Stimulated activated CD4-positive, alpha-beta T cell treated with anti-CD3 and anti-CD28 coated beads, Interleukin-15, amount 100 ng/mL, for 48 hours (primary cell): Measurements from ENCODE around the gene C1orf50.

Experiments
- DNase-seq, 2 donors: peaks; one replicate each; pipeline ENCODE4 v3.0.0-alpha.2; 2020; ENCODE audit warnings: low read depth in 2 of 2

Gene C1orf50

DNA sequence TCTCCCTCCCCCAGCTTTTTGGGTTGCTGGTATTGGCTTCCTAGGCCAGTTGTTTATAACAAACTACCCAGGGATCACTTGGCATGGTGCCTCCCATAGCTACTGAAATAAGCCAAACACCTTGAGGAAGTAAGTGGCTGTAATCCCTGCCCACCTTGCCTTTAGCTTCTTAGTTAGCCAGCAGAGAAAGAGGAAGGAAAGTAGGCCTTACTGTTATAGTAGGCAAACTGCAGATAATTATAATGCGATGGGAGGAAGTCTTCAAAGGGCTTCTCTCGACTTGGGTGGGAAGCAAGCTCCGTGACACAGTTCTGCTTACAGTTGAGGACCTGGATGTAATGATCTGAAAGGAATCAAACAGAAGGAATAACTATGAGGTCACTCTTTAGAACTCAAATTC lies 8.4 kb upstream of the C1orf50 start:
- DNase-seq = no peak

DNA sequence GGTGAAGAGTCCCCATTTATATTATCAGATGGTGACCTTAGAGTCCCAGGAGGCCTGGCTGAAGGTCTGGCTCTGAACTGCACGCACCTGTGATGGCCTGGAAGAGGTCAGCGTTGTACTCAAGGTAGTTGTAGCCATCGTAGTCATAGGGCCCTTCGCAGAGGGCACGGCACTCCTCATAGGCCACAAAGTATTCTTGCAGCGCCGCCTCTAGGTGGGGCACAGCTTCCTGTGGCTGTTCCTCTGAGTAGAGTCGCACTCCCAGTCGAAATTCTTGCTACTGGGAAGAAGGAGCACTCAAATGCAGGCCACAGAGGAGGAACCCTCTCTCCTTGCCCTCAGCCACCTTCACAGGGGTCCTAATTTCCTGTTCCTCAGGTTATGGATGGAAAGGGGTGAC lies 7.9 kb upstream of the C1orf50 start:
- DNase-seq = no peak

DNA sequence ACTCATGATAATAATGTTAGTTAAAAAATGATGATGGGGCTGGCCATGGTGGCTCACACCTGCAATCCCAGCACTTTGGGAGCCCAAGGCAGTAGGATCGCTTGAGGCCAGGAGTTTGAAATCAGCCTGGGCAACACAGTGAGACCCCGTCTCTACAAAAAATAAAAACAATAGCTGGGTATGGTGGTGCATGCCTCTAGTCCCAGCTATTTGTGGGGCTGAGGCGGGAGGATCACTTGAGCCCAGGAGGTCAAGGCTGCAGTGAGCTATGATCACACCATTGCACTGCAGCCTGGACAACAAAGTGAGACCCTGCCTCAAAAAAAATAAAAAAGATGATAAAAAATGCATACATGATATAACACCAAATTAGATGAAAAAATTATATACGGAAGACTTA lies 5.5 kb upstream of the C1orf50 start:
- DNase-seq = no peak

DNA sequence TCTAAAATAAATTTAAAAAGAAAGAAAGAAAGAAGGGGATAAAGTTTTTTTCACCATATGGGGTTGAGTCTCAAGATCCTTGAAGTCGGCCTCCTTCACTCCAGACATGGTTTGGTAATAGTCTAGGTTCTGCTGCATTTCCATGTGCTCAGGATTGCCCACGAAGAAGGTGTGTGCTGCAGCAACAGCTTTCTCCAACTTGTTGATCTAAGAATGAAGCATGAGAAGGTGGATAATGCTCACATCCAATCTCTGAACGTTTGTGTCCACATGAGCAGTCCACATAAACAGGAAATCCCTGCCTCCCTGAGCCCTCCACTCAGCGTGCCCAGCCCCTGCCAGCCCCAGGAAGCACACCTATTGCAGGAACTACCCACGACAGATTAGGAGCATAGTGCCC lies 4.8 kb upstream of the C1orf50 start:
- DNase-seq = no peak

DNA sequence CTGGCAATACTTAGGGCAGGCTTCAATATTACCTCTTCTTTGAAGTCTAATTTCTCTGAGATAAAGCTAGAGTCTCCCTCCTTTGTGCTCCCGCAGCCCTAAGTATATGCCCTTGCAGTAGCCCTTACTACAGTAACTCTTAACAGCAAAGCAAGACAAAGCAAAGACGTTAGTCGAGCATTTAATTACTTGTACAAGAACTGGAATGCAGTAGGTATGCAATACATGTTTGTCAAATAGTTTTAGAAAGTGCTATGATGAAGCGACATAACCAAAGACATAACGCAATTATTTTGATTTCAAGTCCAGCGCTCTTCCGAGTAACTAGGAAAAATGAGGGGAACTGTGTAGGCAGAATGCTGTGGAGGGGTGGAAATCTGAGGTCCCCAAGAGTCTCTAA lies 1.8 kb upstream of the C1orf50 start:
- no peak for DNase-seq

DNA sequence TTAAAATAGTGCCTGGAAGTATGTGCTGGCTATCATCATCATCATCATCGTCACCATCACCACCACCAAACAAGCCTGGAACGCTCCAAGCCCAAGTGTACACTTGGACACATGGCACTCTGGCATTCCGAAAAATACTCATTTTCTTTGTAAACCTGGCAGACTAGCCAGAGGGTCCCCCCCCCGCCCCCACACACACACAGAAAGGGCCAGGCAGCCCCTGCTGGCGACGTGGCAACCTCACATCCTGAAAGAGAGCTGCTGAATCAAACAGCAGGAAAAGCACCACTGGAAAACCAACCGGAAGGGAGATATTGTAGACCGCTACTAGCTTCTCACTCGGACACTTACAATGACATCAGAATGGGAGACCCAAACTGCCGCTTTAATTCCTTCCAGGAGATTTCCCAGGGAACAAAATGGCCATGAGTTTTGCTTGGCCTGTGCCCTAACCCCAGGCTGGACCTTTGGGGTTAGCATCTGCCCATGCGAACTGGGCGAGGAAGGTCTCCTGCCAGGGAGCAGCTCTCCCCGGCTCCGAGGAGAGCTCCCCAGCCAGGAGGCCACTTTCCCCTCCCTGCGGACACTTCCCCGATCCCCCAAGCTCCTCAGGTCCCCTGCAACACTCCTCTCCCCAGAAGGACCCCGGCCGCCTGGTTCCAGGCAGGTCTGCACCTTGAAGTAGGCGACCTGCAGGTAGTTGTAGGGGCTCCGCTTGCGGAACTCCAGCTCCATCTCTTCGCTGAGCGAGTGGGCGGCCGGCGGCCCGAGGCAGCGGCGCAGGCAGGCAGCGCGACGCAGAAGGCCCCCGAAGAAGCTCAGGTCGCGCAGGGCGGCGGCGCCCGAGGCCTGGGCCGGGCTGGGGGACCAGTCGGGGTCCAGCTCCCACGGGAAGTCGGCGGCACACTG lies 963 bp upstream of the C1orf50 start:
- peak; percentile 24 to 39 for DNase-seq

DNA sequence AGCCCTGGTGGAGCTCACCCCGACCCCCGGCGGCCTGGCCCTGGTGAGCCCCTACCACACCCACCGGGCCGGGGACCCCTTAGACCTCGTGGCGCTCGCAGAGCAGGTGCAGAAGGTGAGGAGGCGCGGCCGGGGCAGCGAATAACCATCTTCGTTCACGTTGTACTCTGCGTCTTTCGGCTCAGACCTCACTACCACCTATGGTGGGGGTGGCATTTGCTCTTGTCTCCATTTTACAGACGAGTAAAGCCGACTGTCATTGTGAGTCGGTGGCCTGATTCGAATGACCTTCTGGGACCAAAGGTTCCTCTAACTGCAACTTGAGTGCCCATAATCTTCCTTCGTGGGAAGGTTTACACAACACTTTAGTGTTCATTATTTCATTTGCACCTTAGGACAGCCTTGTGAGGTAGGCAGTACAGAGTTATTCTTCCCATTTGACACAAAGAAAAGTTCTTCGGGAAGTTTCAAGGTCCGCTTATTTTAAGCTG lies 506 bp downstream of the C1orf50 start:
- DNase-seq = no peak

DNA sequence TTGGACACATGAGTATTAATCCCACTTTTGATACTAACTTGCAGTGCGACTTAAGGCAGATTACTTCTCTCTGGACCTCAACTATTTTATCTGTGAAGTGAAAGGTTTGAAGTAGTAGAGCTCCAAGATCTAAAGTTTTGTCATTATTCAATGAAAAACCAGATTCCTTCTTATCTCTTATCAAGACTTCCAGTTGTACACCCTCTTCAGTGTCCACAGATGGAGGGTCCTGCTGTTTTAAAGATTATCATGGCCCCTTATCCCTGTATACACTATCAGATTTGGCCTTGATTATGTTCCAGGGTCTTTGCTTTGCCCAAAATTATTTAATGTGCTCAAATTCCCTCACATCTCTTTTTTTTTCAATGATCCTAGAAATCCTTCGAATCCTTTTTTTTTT lies 1.1 kb downstream of the C1orf50 start:
- DNase-seq = no peak

DNA sequence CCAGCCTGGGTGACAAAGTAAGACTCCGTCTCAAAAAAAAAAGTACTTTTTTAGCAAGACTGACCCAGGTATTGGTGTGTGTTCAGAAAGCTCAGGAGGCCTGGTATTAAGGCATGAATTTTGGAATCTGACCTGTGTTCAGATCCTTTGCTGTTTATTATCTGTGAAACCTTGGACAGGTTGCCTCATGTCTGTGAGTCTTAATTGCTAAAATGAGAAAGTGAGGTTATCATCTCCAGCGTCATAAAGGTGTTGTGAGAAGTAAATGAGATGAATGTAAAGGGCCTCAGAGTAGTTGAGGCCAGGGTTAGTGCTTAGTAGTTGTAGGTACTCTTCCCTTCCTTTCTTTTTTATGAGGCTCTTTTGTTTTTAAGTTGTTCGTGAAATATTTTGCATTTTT lies 2.8 kb downstream of the C1orf50 start:
- DNase-seq = no peak

DNA sequence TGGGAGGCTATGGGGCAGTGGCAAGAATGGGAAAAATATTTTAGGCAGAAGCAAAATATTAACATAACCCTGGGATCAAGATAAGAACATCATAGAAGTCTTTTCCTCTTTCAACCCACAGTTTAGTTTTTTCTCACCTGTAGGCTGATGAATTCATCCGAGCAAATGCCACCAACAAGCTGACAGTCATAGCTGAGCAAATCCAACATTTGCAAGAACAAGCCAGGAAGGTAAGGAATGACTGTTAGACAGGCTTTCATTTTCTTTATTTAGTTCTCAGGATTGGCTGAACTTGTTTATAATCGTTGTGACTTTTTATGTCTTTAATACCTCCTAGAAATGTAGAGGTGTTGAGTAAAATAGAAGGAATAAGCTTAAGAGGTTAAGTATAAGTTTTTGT lies 6.4 kb downstream of the C1orf50 start:
- DNase-seq = no peak

DNA sequence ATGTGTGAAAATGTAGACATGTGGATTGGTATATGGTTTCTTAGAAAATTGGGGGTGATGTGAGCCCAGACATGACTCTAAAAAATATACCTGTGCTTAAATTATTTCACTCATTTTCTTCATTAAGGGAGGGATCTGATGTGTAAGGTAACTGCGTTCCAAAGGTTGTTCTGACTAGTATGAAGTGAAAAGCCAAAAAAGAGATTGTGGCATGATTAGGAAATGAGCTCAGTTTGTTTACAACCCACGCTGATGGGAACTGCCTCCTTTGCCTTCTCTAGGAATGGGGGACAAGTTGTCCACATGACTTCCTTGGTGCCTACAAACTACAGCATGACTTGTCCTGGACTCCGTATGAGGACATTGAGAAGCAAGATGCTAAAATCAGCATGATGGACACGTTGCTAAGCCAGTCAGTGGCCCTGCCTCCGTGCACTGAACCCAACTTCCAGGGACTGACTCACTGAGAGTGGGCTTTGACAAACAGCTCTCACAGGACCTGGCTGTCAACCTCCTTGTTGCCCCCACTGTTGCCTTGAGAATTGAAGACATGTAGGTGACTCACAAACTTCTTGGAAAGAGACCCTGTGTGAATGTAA lies 8.0 kb downstream of the C1orf50 start:
- DNase-seq = no peak

DNA sequence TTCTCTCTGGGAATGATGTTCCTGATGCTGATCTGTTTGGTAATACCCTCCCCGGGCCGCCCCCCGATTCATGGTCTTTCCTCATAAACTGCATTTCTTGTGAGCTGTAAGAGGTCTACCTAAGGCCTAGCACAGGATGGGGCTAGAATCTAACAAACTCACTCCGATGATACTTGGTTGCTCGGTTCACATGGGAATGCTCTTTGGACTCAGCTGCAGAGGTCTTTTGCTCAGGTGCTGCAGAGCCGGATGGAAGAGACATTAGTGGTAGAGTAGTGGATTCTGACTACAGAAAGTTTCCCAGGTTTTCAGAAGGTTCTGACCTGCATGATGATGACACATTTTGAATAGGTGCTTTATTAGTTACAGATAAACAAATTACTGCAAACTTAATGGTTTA lies 9.5 kb downstream of the C1orf50 start:
- DNase-seq = no peak

DNA sequence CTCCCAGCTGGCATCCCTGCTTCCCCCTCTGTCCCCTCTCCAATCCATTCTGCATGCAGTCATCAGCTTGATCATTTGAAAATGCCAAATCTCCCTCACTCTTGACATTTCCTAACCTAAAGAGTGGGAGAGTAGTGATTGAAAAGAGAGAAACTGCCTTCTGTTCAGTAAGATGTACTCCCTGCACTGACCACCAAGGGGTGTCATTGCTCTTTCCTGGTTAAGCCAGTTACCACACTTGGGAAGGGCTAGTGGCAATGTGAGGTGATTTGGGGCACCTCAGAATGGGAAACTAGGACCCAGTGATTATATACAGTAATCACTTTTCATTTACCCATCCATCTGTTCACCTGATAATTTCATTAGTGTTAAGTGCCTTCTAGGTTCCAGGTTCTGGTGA lies 10.8 kb downstream of the C1orf50 start:
- no peak for DNase-seq

DNA sequence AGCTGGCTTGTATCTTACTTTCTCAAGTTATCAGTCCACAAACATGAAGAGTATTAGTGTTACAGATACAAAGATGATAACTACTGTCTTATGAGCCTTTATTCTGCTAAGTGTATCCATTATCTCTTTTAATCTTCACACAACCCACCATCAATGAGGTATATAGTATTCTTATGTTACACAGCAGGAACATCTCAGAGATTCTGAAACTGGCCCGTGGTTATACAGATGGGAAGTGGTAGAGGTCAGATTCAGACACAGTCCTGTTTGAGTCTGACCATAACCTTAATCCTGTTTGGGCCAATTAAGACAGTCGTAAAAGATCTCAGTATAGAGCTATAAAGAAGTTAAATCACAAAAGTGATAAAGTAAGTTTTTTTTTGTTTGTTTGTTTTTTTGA lies 12.7 kb downstream of the C1orf50 start:
- no peak for DNase-seq

DNA sequence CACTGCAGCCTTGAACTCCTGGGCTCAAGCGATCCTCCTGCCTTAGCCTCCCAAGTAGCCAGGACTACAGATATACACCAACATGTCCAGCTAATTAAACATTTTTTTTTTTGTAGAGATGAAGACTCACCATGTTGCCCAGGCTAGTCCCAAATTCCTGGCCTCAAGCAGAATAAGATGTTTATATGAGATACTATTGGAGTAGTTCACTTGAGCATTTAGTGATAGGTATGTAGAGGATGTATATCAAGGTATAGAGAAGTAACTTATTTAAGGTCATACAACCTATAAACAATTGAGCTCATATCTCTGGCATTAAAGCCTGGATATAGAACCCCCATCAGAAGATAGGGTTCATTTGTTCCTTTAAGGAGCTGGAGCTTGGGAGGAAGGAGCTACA lies 13.1 kb downstream of the C1orf50 start:
- no peak for DNase-seq

DNA sequence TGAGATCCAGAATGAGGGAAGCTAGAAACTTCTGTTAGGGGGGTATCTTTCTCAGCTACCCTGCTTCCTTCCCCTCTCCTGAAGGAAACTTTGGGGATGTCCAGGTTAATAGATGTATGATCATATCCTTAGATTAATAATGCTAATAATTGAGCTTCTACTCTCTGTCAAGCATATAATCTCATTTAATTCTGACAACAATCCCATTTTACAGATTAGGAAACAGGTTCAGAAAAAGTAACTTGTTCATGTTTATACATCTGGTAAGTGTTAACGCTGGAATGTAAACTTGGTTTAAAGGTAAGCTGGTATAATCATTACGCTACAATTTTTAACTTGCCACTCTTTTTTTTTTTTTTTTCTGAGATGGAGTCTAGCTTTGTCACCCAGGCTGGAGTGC lies 16.0 kb downstream of the C1orf50 start:
- DNase-seq = no peak

DNA sequence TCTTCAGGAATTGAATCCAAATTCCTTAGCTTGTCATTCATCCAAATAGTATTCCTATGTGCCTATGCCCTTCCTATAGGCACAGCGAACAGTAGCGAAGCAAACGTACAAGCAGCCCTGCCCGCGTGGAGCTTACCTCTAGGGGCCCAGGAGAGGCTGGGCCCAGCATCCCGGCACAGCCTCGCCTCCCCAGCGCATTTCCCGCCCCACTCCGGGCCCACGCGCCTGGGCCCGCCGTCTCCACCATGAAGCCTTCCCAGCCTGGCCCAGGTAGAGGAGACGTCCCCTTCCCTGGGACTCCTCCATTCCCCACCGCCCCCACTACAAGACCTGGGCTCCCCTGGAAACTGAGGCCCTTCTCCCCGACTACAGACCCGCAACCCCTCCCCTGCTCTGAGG lies 17.5 kb downstream of the C1orf50 start:
- DNase-seq = no peak

DNA sequence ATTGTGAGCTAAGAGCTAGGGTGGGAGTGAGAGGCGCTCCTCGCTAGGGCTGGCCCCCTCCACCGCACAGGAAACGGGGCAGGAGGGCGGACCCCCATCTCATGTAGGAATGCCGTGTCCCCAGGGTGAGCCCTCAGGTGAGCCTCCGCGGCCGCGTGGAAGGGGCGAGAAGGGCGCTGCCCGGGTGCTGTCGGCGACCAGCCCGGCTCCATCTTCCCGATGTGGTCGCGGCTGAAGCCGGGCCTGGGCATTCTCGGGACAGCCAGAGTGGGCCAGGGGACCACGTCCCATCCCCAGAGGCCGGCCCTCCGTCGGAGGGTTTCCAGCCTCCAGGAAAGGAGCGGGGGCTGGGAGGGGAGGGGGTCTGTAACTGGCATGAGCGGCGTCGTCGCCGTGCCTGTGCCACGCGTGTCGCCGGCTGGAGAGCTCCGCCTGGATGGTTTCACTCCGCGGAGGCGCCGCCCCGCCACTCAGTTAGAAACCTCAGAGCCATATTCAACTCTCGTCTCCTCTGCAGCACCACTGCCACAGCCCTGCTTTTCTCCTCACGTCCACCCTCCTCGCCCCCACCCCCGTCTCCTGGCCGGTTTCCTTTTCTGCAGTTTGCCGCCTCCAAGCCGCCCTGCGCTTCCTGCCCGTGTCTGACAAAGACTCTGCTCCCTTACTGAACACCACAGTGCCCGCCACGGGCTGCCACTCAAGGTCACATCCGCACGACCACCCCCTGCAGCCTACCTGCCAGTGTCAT lies 18.1 kb downstream of the C1orf50 start, which contains the start of gene TMEM269:
TSS of gene TMEM269 (plus strand) at position 46 of the 748 bp plus-strand sequence. CDS start 4,903 bp downstream, outside the sequence.
- DNase-seq = peak; percentile 11 to 25

DNA sequence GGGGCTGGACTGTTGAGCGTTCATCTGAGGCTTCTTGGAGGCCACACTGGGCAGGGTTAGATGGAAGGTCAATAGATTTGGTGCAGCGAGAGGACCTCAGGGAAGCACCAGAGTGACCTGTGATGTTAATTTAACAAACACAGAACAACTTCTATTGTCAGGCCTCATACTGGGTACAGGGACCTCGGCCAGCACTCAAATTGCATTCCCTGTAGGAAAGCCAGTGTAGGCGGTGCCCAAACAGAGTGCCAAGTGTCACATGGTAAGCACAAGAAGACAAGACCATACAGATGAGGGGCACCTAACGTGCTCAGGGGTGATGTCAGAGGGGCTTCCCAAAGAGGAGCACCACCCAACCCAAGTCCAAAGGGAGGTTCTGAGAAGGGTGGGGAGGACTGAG lies 19.0 kb downstream of the C1orf50 start:
- no peak for DNase-seq

DNA sequence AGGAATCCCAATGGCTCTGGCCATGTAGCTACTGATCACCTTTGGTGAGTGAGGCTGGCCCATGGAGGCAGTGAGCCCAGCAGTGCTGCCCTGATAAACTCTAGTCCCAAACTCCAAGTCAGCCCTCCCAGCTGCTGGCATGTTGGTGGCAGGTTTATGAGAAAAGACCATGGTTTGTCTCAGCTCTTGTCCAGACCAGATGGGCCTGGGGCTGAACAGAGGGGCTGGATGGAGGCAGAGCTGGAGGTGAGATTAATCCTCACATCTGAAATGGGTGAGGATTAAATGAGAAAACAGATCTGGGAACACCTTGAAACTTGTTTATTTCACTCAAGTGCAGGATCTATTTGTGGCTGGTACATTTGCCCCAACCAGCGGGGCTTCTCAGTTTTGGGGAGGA lies 21.0 kb downstream of the C1orf50 start:
- DNase-seq = no peak

DNA sequence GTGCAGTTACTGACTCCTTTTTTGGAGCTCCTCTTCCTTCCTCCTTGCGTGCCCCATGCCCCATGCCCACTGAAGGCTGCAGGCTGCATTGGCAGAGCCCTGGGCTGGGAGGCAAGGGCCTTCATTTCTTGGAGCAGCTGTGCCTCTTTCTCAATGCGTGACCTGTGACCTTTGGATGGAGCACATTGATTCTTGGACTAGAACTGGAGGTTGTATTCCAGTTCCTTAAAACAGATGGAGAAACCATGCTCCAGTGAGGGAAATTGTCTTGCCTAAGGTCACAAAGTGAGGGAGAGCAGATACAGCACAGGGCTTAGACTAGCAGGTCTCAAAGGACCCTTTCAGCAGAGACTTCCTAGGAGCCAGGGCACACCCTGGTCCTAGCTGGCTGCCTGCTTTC lies 26.8 kb downstream of the C1orf50 start:
- DNase-seq = no peak

DNA sequence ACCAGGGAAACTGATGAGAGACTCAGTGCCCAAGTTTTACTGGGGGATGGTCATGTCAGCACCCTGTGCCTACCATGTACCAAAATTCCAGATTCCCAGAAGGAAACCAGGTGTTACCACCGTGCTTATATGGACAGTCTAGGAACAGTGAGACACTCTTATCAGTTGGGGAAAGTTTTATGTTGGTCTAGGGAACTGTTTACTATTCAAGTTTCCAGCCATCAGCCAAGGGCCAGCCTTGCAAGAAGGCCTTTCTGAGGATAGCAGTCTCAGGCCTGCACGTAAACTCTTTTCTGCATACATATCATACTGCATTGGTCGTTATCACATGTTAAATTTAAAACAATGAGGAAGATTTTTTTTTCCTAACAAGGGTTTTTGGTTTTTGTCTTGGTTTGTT lies 30.4 kb downstream of the C1orf50 start:
- no peak for DNase-seq

DNA sequence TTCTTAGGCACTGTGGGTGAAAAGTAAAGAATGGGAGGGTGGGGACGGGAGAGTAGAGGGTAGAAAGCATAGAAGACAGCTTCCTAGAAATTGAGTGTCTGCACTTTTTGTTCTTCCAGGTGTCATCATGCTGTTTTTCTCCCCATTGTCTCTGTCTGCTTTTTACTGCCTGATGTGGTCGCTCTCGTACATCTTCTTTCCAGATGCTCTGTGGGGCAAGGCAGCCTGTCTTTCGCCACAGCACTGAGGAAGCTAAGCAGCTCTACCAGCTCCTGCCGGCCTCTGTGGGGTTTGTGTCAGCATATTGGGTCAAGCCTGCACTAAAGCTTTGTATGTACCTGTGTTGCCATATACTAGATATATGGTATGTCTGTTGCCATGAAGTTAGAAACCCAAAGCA lies 30.9 kb downstream of the C1orf50 start:
- no peak for DNase-seq
